Erythroblast (primary cell): ENCODE results near the gene CLDN10.
"Not testable (repeated sequence)": the region's sequence is repeated elsewhere in the genome, so short reads cannot be mapped to it uniquely, and the experiment has no call there.

ENCODE experiments used
- GATA1 ChIP-seq: IDR thresholded peaks from 2 replicates; pipeline ENCODE4 v1.6.1; 2011; ENCODE audit warnings: low read depth, mild to moderate bottlenecking, control low read depth, low read length, moderate library complexity
- POLR2A ChIP-seq: IDR thresholded peaks from 2 replicates; pipeline ENCODE4 v1.6.1; 2011; ENCODE audit warnings: mild to moderate bottlenecking, low read length

DNA sequence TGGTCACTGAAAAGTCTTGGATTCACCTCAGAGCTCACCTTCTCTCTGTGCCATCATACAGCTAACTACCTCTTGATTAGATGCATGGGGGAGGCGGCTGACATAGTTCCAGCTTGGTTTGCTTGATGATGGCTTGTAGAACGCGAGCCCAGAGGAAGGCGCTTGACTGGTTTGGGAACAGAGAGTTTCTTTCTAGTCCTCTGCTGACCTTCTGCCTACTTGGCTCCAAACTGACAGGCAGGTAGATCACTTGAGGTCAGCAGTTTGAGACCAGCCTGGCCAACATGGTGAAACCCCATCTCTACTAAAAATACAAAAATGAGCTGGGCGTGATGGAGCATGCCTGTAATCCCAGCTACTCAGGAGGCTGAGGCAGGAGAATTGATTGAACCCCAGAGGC lies 36.9 kb upstream of the CLDN10 start:
- not testable (repeated sequence) for TF ChIP-seq POLR2A, GATA1
